ENCODE data around the gene CD274.
A peak's percentile ranks its signal among the peaks of the same experiment; 100 is the strongest.
"Not testable (repeated sequence)": the region's sequence is repeated elsewhere in the genome, so short reads cannot be mapped to it uniquely, and the experiment has no call there.

The CD274 gene

GRCh38 chr9:5443850-5444249, 6.5 kb upstream of the CD274 start:
- peaks cover 3 to 68% (median 11%) of the 10 kb centered on the region in 10 experiments for H3K4me1 ChIP-seq
- H3K9ac ChIP-seq, result peak overlapping the region in 1 of 11 experiments; percentile 50; a peak in 1 of 22 replicates
- no peaks in the 10 kb centered on the region for H3K27me3 ChIP-seq
- no peaks in the 10 kb centered on the region for H3K36me3 ChIP-seq
- peak overlapping the region in 2 of 11 experiments; percentile 54 to 81; a peak in 4 of 22 replicates for H3K4me2 ChIP-seq
- peak overlapping the region in 2 of 11 experiments; percentile 13 to 26; a peak in 2 of 22 replicates for H3K27ac ChIP-seq
- H4K20me1 ChIP-seq, result no peaks in the 10 kb centered on the region
- H3K9me3 ChIP-seq (replicated peaks in 1 of 11), result no peaks in the 10 kb centered on the region
- TF ChIP-seq Cebpa-rat (IDR thresholded peaks at IDR 0.05), result no peak
- H3K4me3 ChIP-seq, result no peak overlapping the region

GRCh38 chr9:5445096-5445495, 5.2 kb upstream of the CD274 start:
- H3K4me1 ChIP-seq, result peaks cover 6 to 73% (median 18%) of the 10 kb centered on the region in 10 experiments; a peak in 19 of 20 replicates
- not testable (repeated sequence) for H3K27me3 ChIP-seq; H3K9me3 ChIP-seq (replicated peaks in 1 of 11); H3K9ac ChIP-seq; H4K20me1 ChIP-seq; H3K27ac ChIP-seq; H3K36me3 ChIP-seq; H3K4me3 ChIP-seq
- peak overlapping the region in 2 of 11 experiments; percentile 65 to 73; a peak in 3 of 22 replicates for H3K4me2 ChIP-seq

- peak overlapping the region in 4 of 11 experiments; percentile 4 to 51 (median 36); a peak in 6 of 22 replicates for H3K27ac ChIP-seq
- H3K4me1 ChIP-seq, result peaks cover 11 to 74% (median 21%) of the 10 kb centered on the region in 10 experiments
- no peak overlapping the region for H3K9ac ChIP-seq
- H3K27me3 ChIP-seq, result no peaks in the 10 kb centered on the region
- no peak for TF ChIP-seq Cebpa-rat (IDR thresholded peaks at IDR 0.05)
- no peak overlapping the region for H3K4me3 ChIP-seq
- no peaks in the 10 kb centered on the region for H4K20me1 ChIP-seq
- H3K9me3 ChIP-seq (replicated peaks in 1 of 11), result no peaks in the 10 kb centered on the region
- H3K36me3 ChIP-seq, result no peaks in the 10 kb centered on the region
- H3K4me2 ChIP-seq, result peak overlapping the region in 4 of 11 experiments; percentile 34 to 84 (median 68); a peak in 6 of 22 replicates
Measured at GRCh38 chr9:5445886-5446285, 4.5 kb upstream of the CD274 start.

GRCh38 chr9:5446451-5447236, 3.7 kb upstream of the CD274 start:
- Histone ChIP-seq H4K20me1 (no peaks in the 10 kb centered on the region), H3K4me1 (peaks cover 19 to 78% (median 26%) of the 10 kb centered on the region in 10 experiments), H3K27ac (peak overlapping the region in 2 of 11 experiments; percentile 12 to 49; a peak in 3 of 22 replicates), H3K9ac (no peak overlapping the region), H3K27me3 (no peaks in the 10 kb centered on the region), H3K9me3 (replicated peaks in 1 of 11) (no peaks in the 10 kb centered on the region), H3K4me2 (peak overlapping the region in 5 of 11 experiments; percentile 31 to 84 (median 62); a peak in 8 of 22 replicates), H3K4me3 (no peak overlapping the region), H3K36me3 (no peaks in the 10 kb centered on the region)
- TF ChIP-seq Cebpa-rat (IDR thresholded peaks at IDR 0.05), result no peak

- no peak for TF ChIP-seq Cebpa-rat (IDR thresholded peaks at IDR 0.05)
- Histone ChIP-seq H3K9me3 (replicated peaks in 1 of 11) (no peaks in the 10 kb centered on the region), H3K4me3 (no peak overlapping the region), H4K20me1 (no peaks in the 10 kb centered on the region), H3K36me3 (no peaks in the 10 kb centered on the region), H3K4me2 (peak overlapping the region in 2 of 11 experiments; percentile 43 to 73; a peak in 4 of 22 replicates), H3K27ac (no peak overlapping the region), H3K4me1 (peaks cover 26 to 82% (median 33%) of the 10 kb centered on the region in 10 experiments), H3K9ac (no peak overlapping the region), H3K27me3 (no peaks in the 10 kb centered on the region)
Measured at GRCh38 chr9:5447337-5447736, 3.0 kb upstream of the CD274 start.

GRCh38 chr9:5448016-5448415, 2.3 kb upstream of the CD274 start:
- no peak for TF ChIP-seq Cebpa-rat (IDR thresholded peaks at IDR 0.05)
- Histone ChIP-seq H3K36me3 (no peaks in the 10 kb centered on the region), H3K27ac (no peak overlapping the region), H3K9me3 (replicated peaks in 1 of 11) (no peaks in the 10 kb centered on the region), H4K20me1 (no peaks in the 10 kb centered on the region), H3K4me1 (peaks cover 28 to 81% (median 36%) of the 10 kb centered on the region in 10 experiments), H3K27me3 (no peaks in the 10 kb centered on the region), H3K4me2 (peak overlapping the region in 2 of 11 experiments; percentile 10 to 43; a peak in 1 of 22 replicates), H3K4me3 (no peak overlapping the region), H3K9ac (no peak overlapping the region)

GRCh38 chr9:5448461-5449435, 1.6 kb upstream of the CD274 start:
- peak overlapping the region in 2 of 11 experiments; percentile 79 to 82; a peak in 5 of 22 replicates for H3K27ac ChIP-seq
- H4K20me1 ChIP-seq, result no peaks in the 10 kb centered on the region
- H3K36me3 ChIP-seq, result no peaks in the 10 kb centered on the region
- H3K4me1 ChIP-seq, result peaks cover 28 to 81% (median 36%) of the 10 kb centered on the region in 10 experiments
- H3K4me2 ChIP-seq, result peak overlapping the region in 8 of 11 experiments; percentile 84 to 95 (median 92); a peak in 12 of 22 replicates
- no peak overlapping the region for H3K4me3 ChIP-seq
- H3K27me3 ChIP-seq, result no peaks in the 10 kb centered on the region
- no peak for TF ChIP-seq Cebpa-rat (IDR thresholded peaks at IDR 0.05)
- no peaks in the 10 kb centered on the region for H3K9me3 ChIP-seq (replicated peaks in 1 of 11)
- no peak overlapping the region for H3K9ac ChIP-seq

GRCh38 chr9:5449521-5450358, 602 bp upstream of the CD274 start:
- peak overlapping the region; percentile 66 to 84 (median 75) for H3K27ac ChIP-seq
- no peaks in the 10 kb centered on the region for H3K27me3 ChIP-seq
- H3K4me3 ChIP-seq, result peak overlapping the region; percentile 56 to 73 (median 65)
- no peaks in the 10 kb centered on the region for H3K36me3 ChIP-seq
- peak overlapping the region; percentile 53 to 82 (median 77) for H3K9ac ChIP-seq
- H3K4me2 ChIP-seq, result peak overlapping the region; percentile 79 to 95 (median 91)
- TF ChIP-seq Cebpa-rat (IDR thresholded peaks at IDR 0.05), result no peak
- peaks cover 28 to 83% (median 36%) of the 10 kb centered on the region in 10 experiments for H3K4me1 ChIP-seq
- H3K9me3 ChIP-seq (replicated peaks in 1 of 11), result no peaks in the 10 kb centered on the region
- H4K20me1 ChIP-seq, result no peaks in the 10 kb centered on the region
